HepG2 (cell line): ENCODE measurements around the gene ZIC2. TPM values are rescaled to one million over a fixed set of nuclear protein-coding genes. Genes with fewer than 3 reads are reported as not detected.

Experiments used
- ATAC-seq: fragments of 200-7000 bp; cut with Tn5 transposase; 3 replicates; pipeline ENCODE4 v1.9.1; 2020; ENCODE audit warnings: mild to moderate bottlenecking, moderate library complexity
- BruUV-seq: library from RNA; stranded (reverse); fragments of 400-500 nt; replicated peaks from 2 replicates; lab custom pipeline; 2021; lab: Mats Ljungman, UMichigan
- CTCF ChIA-PET: fragments of 300-600 bp; formaldehyde crosslinking; extraction: SDS; loops from one replicate; lab custom pipeline; 2021; ENCODE audit warnings: low total read pairs, inconsistent platforms, low intra/inter-chr PET ratio; lab: Yijun Ruan, JAX
- POLR2A ChIA-PET: fragments of 350-600 bp; sonication (Branson Sonifier 250); formaldehyde crosslinking; loops from one replicate; lab custom pipeline; 2020; ENCODE audit warnings: antibody characterized with exemption, inconsistent platforms; lab: Yijun Ruan, JAX
- DNase-seq: peaks from one replicate; pipeline ENCODE4 v3.0.0-alpha.2; 2015; ENCODE audit warnings: low spot score
- FAIRE-seq: peaks from 3 replicates; lab custom pipeline; 2011; peaks lifted over from hg19 to GRCh38; lab: Jason Lieb, UNC
- H2AFZ ChIP-seq: one replicate; pipeline ENCODE4 v1.6.1; 2011; ENCODE audit warnings: low read length, inconsistent platforms
- H3K27ac ChIP-seq: fragments of 300-600 bp; 3 replicates; pipeline ENCODE4 v1.8.0; 2011; ENCODE audit warnings: mixed run types, mild to moderate bottlenecking, mixed read lengths, low read length, inconsistent platforms; ENCODE audit not compliant: insufficient read depth; ENCODE audit errors: extremely low read length
- H3K27me3 ChIP-seq, 2 experiments: fragments of 200-600 bp in 1 of 2; 2 replicates in 1 of 2; 3 replicates in 1 of 2; pipeline versions ENCODE4 v1.6.0 to v1.8.0; 2011; ENCODE audit warnings: low read length in 2 of 2, mild to moderate bottlenecking in 2 of 2, moderate library complexity in 2 of 2, inconsistent platforms in 1 of 2; ENCODE audit not compliant: insufficient read depth in 2 of 2, control insufficient read depth in 1 of 2
- H3K36me3 ChIP-seq, 2 experiments: fragments of 200-600 bp in 1 of 2; replicated peaks in 1 of 2; 2 replicates in 1 of 2; 3 replicates in 1 of 2; pipeline versions ENCODE4 v1.5.1 to v1.8.0; 2011; ENCODE audit warnings: low read length in 2 of 2, inconsistent platforms in 1 of 2; ENCODE audit not compliant: insufficient read depth in 2 of 2, control insufficient read depth in 1 of 2
- H3K4me1 ChIP-seq: 2 replicates; pipeline ENCODE4 v1.5.1; 2012; ENCODE audit warnings: low read length, inconsistent platforms; ENCODE audit not compliant: insufficient read depth
- H3K4me2 ChIP-seq: 2 replicates; pipeline ENCODE4 v1.6.0; 2011; ENCODE audit warnings: low read depth, low read length, inconsistent platforms
- H3K4me3 ChIP-seq, 3 experiments: fragments of 200-600 bp in 1 of 3; sonication (generic), shearing (Covaris generic) in 1 of 3; replicated peaks in 1 of 3; 2 replicates each; pipeline ENCODE4 v1.5.1; 2011 to 2016; ENCODE audit warnings: low read length in 3 of 3, inconsistent platforms in 2 of 3, low read depth in 2 of 3, mild to moderate bottlenecking in 2 of 3, control low read depth in 1 of 3, mixed read lengths in 1 of 3; ENCODE audit not compliant: insufficient read depth in 1 of 3
- H3K79me2 ChIP-seq: one replicate; pipeline ENCODE4 v1.6.1; 2011; ENCODE audit warnings: low read length, inconsistent platforms; ENCODE audit not compliant: insufficient read depth
- H3K9ac ChIP-seq: 2 replicates; pipeline ENCODE4 v1.6.0; 2011; ENCODE audit warnings: mild to moderate bottlenecking, low read depth, low read length, inconsistent platforms; ENCODE audit not compliant: insufficient read depth
- H3K9me3 ChIP-seq: 2 replicates; pipeline ENCODE4 v1.5.1; 2012; ENCODE audit warnings: mild to moderate bottlenecking, low read length
- H4K20me1 ChIP-seq: 2 replicates; pipeline ENCODE4 v1.6.0; 2011; ENCODE audit warnings: inconsistent platforms, mild to moderate bottlenecking, low read length, moderate library complexity; ENCODE audit not compliant: insufficient read depth
- HNRNPL ChIP-seq: fragments of 200-400 bp; formaldehyde crosslinking; IDR thresholded peaks from 2 replicates; pipeline ENCODE4 v1.6.1; 2017; ENCODE audit warnings: mild to moderate bottlenecking, low read depth, low read length
- MAFG ChIP-seq: sonication (generic); formaldehyde crosslinking; IDR thresholded peaks from 2 replicates; pipeline ENCODE4 v1.5.1; 2020; ENCODE audit warnings: mild to moderate bottlenecking, missing genetic modification reagents
- NFKBIZ ChIP-seq: IDR thresholded peaks from 2 replicates; pipeline ENCODE4 v1.6.1; 2018; ENCODE audit warnings: missing genetic modification reagents, missing compliant biosample characterization
- NKX3-1 ChIP-seq: sonication (generic); formaldehyde crosslinking; IDR thresholded peaks from 2 replicates; pipeline ENCODE4 v1.5.0; 2020; ENCODE audit warnings: missing genetic modification reagents
- POGK ChIP-seq: sonication (generic); formaldehyde crosslinking; conservative IDR thresholded peaks from 2 replicates; pipeline ENCODE4 v1.8.0; 2022; ENCODE audit warnings: mild to moderate bottlenecking, moderate library complexity, missing genetic modification reagents
- RELA ChIP-seq: sonication (generic); formaldehyde crosslinking; IDR thresholded peaks from 2 replicates; pipeline ENCODE4 v1.4.0; 2020; ENCODE audit warnings: missing genetic modification reagents
- STAG1 ChIP-seq: sonication (generic); formaldehyde crosslinking; IDR thresholded peaks from 2 replicates; pipeline ENCODE4 v1.4.0; 2020; ENCODE audit warnings: missing genetic modification reagents
- ZFP36L2 ChIP-seq: sonication (generic); formaldehyde crosslinking; IDR thresholded peaks from 2 replicates; pipeline ENCODE4 v1.4.0; 2020; ENCODE audit warnings: missing genetic modification reagents
- ZNF350 ChIP-seq: sonication (generic); formaldehyde crosslinking; IDR thresholded peaks from 2 replicates; pipeline ENCODE4 v1.4.0; 2020; ENCODE audit warnings: mild to moderate bottlenecking, low read depth, missing genetic modification reagents, borderline replicate concordance
- ZNF709 ChIP-seq: sonication (generic); formaldehyde crosslinking; IDR thresholded peaks from 2 replicates; pipeline ENCODE4 v1.5.0; 2020; ENCODE audit warnings: mild to moderate bottlenecking, missing genetic modification reagents
- ZNF749 ChIP-seq: sonication (generic); formaldehyde crosslinking; IDR thresholded peaks from 2 replicates; pipeline ENCODE4 v1.8.0; 2022; ENCODE audit warnings: mild to moderate bottlenecking, missing genetic modification reagents, moderate library complexity, borderline replicate concordance
- ZNF772 ChIP-seq: sonication (generic); formaldehyde crosslinking; IDR thresholded peaks from 2 replicates; pipeline ENCODE4 v1.5.0; 2020; ENCODE audit warnings: mild to moderate bottlenecking, missing genetic modification reagents
- ZSCAN5A ChIP-seq: sonication (generic); formaldehyde crosslinking; IDR thresholded peaks from 2 replicates; pipeline ENCODE4 v1.8.0; 2022; ENCODE audit warnings: mild to moderate bottlenecking, missing genetic modification reagents, borderline replicate concordance
- WGBS: methylation state at CpG from one replicate; pipeline ENCODE4 v1.1.6; 2017; ENCODE audit warnings: low lambda C conversion rate; 5-methylcytosine and 5-hydroxymethylcytosine counted together
- in situ Hi-C: cut with HindIII; loops from 2 replicates; pipeline ENCODE4 v1.10.0; 2017; ENCODE audit warnings: low pct_unique_long_range_greater_than_20kb; ENCODE audit not compliant: extremely low pct_ligation_motif_present
- intact Hi-C: fragments of 100-400 bp; cut with micrococcal nuclease; formaldehyde crosslinking; loops from one replicate; pipeline ENCODE4 v1.10.0; 2022; ENCODE audit not compliant: unreplicated experiment
- polyA plus RNA-seq, 8 experiments: library from polyadenylated mRNA; depleted of rRNA in 3 of 8; stranded (reverse) in 7 of 8; unstranded in 1 of 8; fragments of >200 nt; fragmentation: Illumina TruSeq in 4 of 8; extraction: Trizol in 4 of 8; gene quantifications; 2 replicates each; pipeline versions ENCODE4 v1.2.1 to v1.2.3, GENCODE V29; 2011 to 2016; ENCODE audit warnings: low read depth in 4 of 8, missing spikeins in 1 of 8, mixed read lengths in 1 of 8; ENCODE audit not compliant: insufficient read depth in 1 of 8
- total RNA-seq, 5 experiments: library from RNA; depleted of rRNA; stranded (reverse); fragments of >200 nt; fragmentation: Illumina TruSeq; extraction: Trizol; gene quantifications; 2 replicates each; pipeline ENCODE4 v1.2.3, GENCODE V29; 2016; ENCODE audit warnings: low read depth in 1 of 5

Gene ZIC2
- total and polyA plus RNA-seq, 2 of the 13 experiments (the other 11 are each of a cell fraction or from before 2014, with no cell fraction given), result 0.13 TPM; not detected in 1

- no peak for ATAC-seq
- BruUV-seq, result no TSS peak
- H3K36me3 ChIP-seq, result no peaks in the 10 kb centered on the region
- no peak overlapping the region for H3K27ac ChIP-seq
- WGBS, result 91% methylated on average over 52 of the region's 52 CpGs
- in situ Hi-C loops, result no loop called here
- CTCF ChIA-PET, result no interaction called here
- H3K27me3 ChIP-seq, result peaks cover 9 to 25% of the 10 kb centered on the region in 2 experiments
- peak overlapping the region; percentile 88; the same call in 1 of the 2 replicates for H3K4me2 ChIP-seq
- POLR2A ChIA-PET, result no interaction called here
- peak overlapping the region in 1 of 3 experiments; percentile 66; a peak in 1 of 6 replicates for H3K4me3 ChIP-seq
- DNase-seq, result no peak
- no peak overlapping the region for H2AFZ ChIP-seq
- intact Hi-C loops, result no loop called here
- TF ChIP-seq POGK, result no peak
- TF ChIP-seq NKX3-1 (CRISPR knock-in tag), result no peak
- TF ChIP-seq MAFG (CRISPR knock-in tag), result no peak
- TF ChIP-seq ZNF772 (CRISPR knock-in tag), result no peak
- no peak for TF ChIP-seq ZNF749 (CRISPR knock-in tag)
- TF ChIP-seq RELA, result no peak
- no peak for TF ChIP-seq ZNF709
- TF ChIP-seq ZFP36L2 (CRISPR knock-in tag), result no peak
- TF ChIP-seq ZNF350 (CRISPR knock-in tag), result no peak
- TF ChIP-seq STAG1 (CRISPR knock-in tag), result no peak
- no peak for TF ChIP-seq NFKBIZ
- no peak for TF ChIP-seq ZSCAN5A (CRISPR knock-in tag)
- TF ChIP-seq HNRNPL, result no peak
- H3K9me3 ChIP-seq, result no peaks in the 10 kb centered on the region
- H4K20me1 ChIP-seq, result no peaks in the 10 kb centered on the region
- no peak overlapping the region for H3K9ac ChIP-seq
- peaks cover 7% of the 10 kb centered on the region; the same call in 1 of the 2 replicates for H3K4me1 ChIP-seq
- H3K79me2 ChIP-seq, result no peaks in the 10 kb centered on the region
- no peak for FAIRE-seq
Observed at GRCh38 chr13:99969453-99969918, 12.1 kb upstream of the ZIC2 start.
